HCT116 (cell line): ENCODE results near the gene TGFBR1. TPM values are rescaled to one million over a fixed set of nuclear protein-coding genes. Genes with fewer than 3 reads are reported as not detected.

Experiments used
- ATAC-seq: fragments of 200-7000 bp; cut with Tn5 transposase; 2 replicates; pipeline ENCODE4 v1.9.1; 2020; ENCODE audit warnings: mild to moderate bottlenecking, moderate library complexity
- BruUV-seq: library from RNA; stranded (reverse); fragments of 400-500 nt; replicated peaks from 2 replicates; lab custom pipeline; 2021; lab: Mats Ljungman, UMichigan
- CTCF ChIA-PET: fragments of 300-600 bp; sonication (Branson Sonifier 250); formaldehyde crosslinking; loops from one replicate; lab custom pipeline; 2021; ENCODE audit warnings: antibody characterized with exemption; lab: Charles Lee
- POLR2A ChIA-PET: fragments of 300-600, 350-600 bp; sonication (Branson Sonifier 250); formaldehyde crosslinking; loops from one replicate; lab custom pipeline; 2021; ENCODE audit warnings: antibody characterized with exemption; lab: Charles Lee
- RAD21 ChIA-PET, 2 experiments: fragments of 300-600 bp; sonication (Branson Sonifier 250); formaldehyde crosslinking; loops; one replicate each; lab custom pipeline; 2023; ENCODE audit warnings: low total read pairs in 2 of 2; ENCODE audit not compliant: uncharacterized antibody in 2 of 2, unreplicated experiment in 2 of 2, low non-redundant PET in 1 of 2; lab: Charles Lee
- DNase-seq: peaks from one replicate; pipeline ENCODE4 v3.0.0-alpha.2; 2010; ENCODE audit warnings: low read depth, low spot score
- H2AFZ ChIP-seq: fragments of 200-600 bp; shearing (Covaris generic), sonication (generic); 2 replicates; pipeline ENCODE4 v1.6.1; 2017; ENCODE audit warnings: low read depth, mixed run types, mixed read lengths, antibody characterized with exemption, low read length; ENCODE audit not compliant: poor library complexity, severe bottlenecking
- H3K27ac ChIP-seq: 2 replicates; pipeline ENCODE4 v1.5.1; 2012; ENCODE audit warnings: low read depth, low read length
- H3K27me3 ChIP-seq: fragments of 200-600 bp; sonication (generic); 2 replicates; pipeline ENCODE4 v1.6.1; 2016; ENCODE audit warnings: mixed run types, low read length, mixed read lengths; ENCODE audit not compliant: insufficient read depth
- H3K36me3 ChIP-seq, 2 experiments: fragments of 200-500 bp in 1 of 2; fragments of 200-600 bp in 1 of 2; sonication (Bioruptor generic) in 1 of 2; sonication (generic) in 1 of 2; 2 replicates each; pipeline versions ENCODE4 v1.5.1 to v1.6.1; 2014 to 2016; ENCODE audit warnings: low read length in 2 of 2, inconsistent platforms in 1 of 2, mixed read lengths in 1 of 2, mixed run types in 1 of 2; ENCODE audit not compliant: insufficient read depth in 2 of 2, control insufficient read depth in 1 of 2
- H3K4me1 ChIP-seq, 2 experiments: fragments of 200-600 bp in 1 of 2; sonication (generic) in 1 of 2; 2 replicates each; pipeline versions ENCODE4 v1.5.1 to v1.6.1; 2012 to 2017; ENCODE audit warnings: low read length in 2 of 2, inconsistent platforms in 1 of 2, mild to moderate bottlenecking in 1 of 2, mixed read lengths in 1 of 2, mixed run types in 1 of 2, moderate library complexity in 1 of 2; ENCODE audit not compliant: insufficient read depth in 2 of 2, control insufficient read depth in 1 of 2
- H3K4me2 ChIP-seq: fragments of 200-600 bp; sonication (generic); 2 replicates; pipeline ENCODE4 v1.6.1; 2017; ENCODE audit warnings: mixed run types, low read length, mixed read lengths
- H3K4me3 ChIP-seq, 2 experiments: fragments of 200-600 bp in 1 of 2; sonication (generic) in 1 of 2; replicated peaks in 1 of 2; 2 replicates each; pipeline ENCODE4 v1.5.1; 2011 to 2016; ENCODE audit warnings: low read length in 2 of 2, control low read depth in 1 of 2, low read depth in 1 of 2, mild to moderate bottlenecking in 1 of 2, mixed read lengths in 1 of 2, mixed run types in 1 of 2
- H3K79me2 ChIP-seq: fragments of 200-600 bp; sonication (generic); 2 replicates; pipeline ENCODE4 v1.6.1; 2017; ENCODE audit warnings: mild to moderate bottlenecking, mixed run types, low read length, moderate library complexity, mixed read lengths; ENCODE audit not compliant: insufficient read depth
- H3K9ac ChIP-seq: fragments of 200-600 bp; sonication (generic); 2 replicates; pipeline ENCODE4 v1.6.1; 2016; ENCODE audit warnings: low read length, mixed read lengths
- H3K9me2 ChIP-seq: fragments of 200-600 bp; sonication (generic), shearing (Covaris generic); 2 replicates; pipeline ENCODE4 v1.6.1; 2017; ENCODE audit warnings: mixed run types, mild to moderate bottlenecking, moderate library complexity; ENCODE audit not compliant: insufficient read depth
- H3K9me3 ChIP-seq, 2 experiments: fragments of 200-500 bp in 1 of 2; fragments of 200-600 bp in 1 of 2; sonication (Bioruptor generic) in 1 of 2; sonication (generic) in 1 of 2; 2 replicates each; pipeline ENCODE4 v1.6.1; 2014 to 2017; ENCODE audit warnings: low read length in 2 of 2, mixed read lengths in 2 of 2, inconsistent platforms in 1 of 2, low read depth in 1 of 2, mild to moderate bottlenecking in 1 of 2, mixed run types in 1 of 2, moderate library complexity in 1 of 2; ENCODE audit not compliant: control insufficient read depth in 1 of 2, insufficient read depth in 1 of 2
- H4K20me1 ChIP-seq: fragments of 200-600 bp; sonication (generic), shearing (Covaris generic); 2 replicates; pipeline ENCODE4 v1.6.1; 2017; ENCODE audit warnings: mixed run types, mild to moderate bottlenecking, moderate library complexity; ENCODE audit not compliant: insufficient read depth
- ELF1 ChIP-seq: IDR thresholded peaks from 2 replicates; pipeline ENCODE4 v1.6.1; 2012; ENCODE audit warnings: low read depth, borderline replicate concordance
- EZH2phosphoT487 ChIP-seq: fragments of 200-600 bp; IDR thresholded peaks from 2 replicates; pipeline ENCODE4 v1.6.1; 2018; ENCODE audit warnings: antibody characterized with exemption, borderline replicate concordance
- FOSL1 ChIP-seq: IDR thresholded peaks from 2 replicates; pipeline ENCODE4 v1.6.1; 2012; ENCODE audit warnings: low read depth
- RAD21 ChIP-seq: IDR thresholded peaks from 2 replicates; pipeline ENCODE4 v1.6.1; 2012; ENCODE audit warnings: low read depth, mild to moderate bottlenecking
- REST ChIP-seq: IDR thresholded peaks from 2 replicates; pipeline ENCODE4 v1.6.1; 2012; ENCODE audit warnings: low read depth
- SRF ChIP-seq: IDR thresholded peaks from 2 replicates; pipeline ENCODE4 v1.6.1; 2012; ENCODE audit warnings: low read depth
- ZNF274 ChIP-seq: fragments of 200-500 bp; sonication (Bioruptor generic); IDR thresholded peaks from 2 replicates; pipeline ENCODE4 v1.6.1; 2014; ENCODE audit warnings: mild to moderate bottlenecking, low read depth, low read length, inconsistent platforms
- intact Hi-C: fragments of 100-400 bp; cut with micrococcal nuclease; formaldehyde crosslinking; loops from 2 replicates; pipeline ENCODE4 v1.10.0; 2022
- total RNA-seq: library from RNA; stranded (reverse); gene quantifications from one replicate; pipeline ENCODE4 v1.2.1, GENCODE V29; 2021; ENCODE audit not compliant: unreplicated experiment

TGFBR1 gene
- total RNA-seq, 1 experiment from 2014 or later = 26.6 TPM

GRCh38 chr9:99181621-99182020 is 76.7 kb downstream of the TGFBR1 start:
- ChIA-PET RAD21 (no interaction called here), POLR2A (no interaction called here), CTCF (no interaction called here)
- TF ChIP-seq FOSL1 (no peak), EZH2phosphoT487 (no peak), ELF1 (no peak), RAD21 (no peak), REST (no peak), SRF (no peak), ZNF274 (no peak)
- Histone ChIP-seq H3K4me1 (peaks cover 0 to 4% of the 10 kb centered on the region in 2 experiments; a peak in 1 of 4 replicates), H3K9me3 (no peaks in the 10 kb centered on the region), H3K27ac (no peak overlapping the region), H3K79me2 (no peaks in the 10 kb centered on the region), H3K27me3 (no peaks in the 10 kb centered on the region), H3K4me3 (no peak overlapping the region), H3K9me2 (no peaks in the 10 kb centered on the region), H4K20me1 (no peaks in the 10 kb centered on the region), H3K4me2 (no peak overlapping the region), H3K36me3 (no peaks in the 10 kb centered on the region), H3K9ac (no peak overlapping the region), H2AFZ (no peak overlapping the region)
- intact Hi-C loops = loop anchor here (10.0 kb wide), 3 partner anchors 623 to 1043 kb away; no protein-coding TSS in a partner anchor
- ATAC-seq = no peak
- no peak for DNase-seq
- BruUV-seq = no TSS peak
